Measurements from ENCODE around the gene PODNL1. TPM values are rescaled to one million over a fixed set of nuclear protein-coding genes. Genes with fewer than 3 reads are reported as not detected.
"Not testable (repeated sequence)": the region's sequence is repeated elsewhere in the genome, so short reads cannot be mapped to it uniquely, and the experiment has no call there.

PODNL1 gene
- total RNA-seq, 1 experiment from 2014 or later: 0.53 TPM

DNA sequence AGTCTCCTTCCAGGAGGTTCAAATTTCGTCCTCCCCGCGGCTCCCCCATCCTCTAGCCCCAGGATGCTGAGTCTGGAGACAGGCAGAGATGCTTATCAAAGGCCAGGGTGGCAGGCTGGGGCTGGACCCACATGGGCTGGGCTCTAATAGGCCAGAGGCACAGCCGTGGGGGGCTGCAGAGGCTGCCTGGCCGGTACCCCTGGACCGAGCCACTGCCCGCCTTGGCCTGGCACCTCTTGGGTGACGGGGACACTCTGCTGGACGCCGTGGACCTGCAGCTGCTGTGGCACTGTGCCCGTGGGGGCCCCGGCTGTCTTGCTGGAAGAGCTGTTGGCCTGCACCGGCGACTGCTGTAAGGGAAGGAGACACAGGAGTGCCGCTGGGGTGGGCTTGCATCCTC is 42.1 kb upstream of the PODNL1 start:
- H3K4me3 ChIP-seq: no peak overlapping the region
- no peak for DNase-seq (ENCODE audit: low read depth in 1 of 2, low spot score in 2 of 2)
- no peak overlapping the region for H3K27ac ChIP-seq
- peaks cover 4% of the 10 kb centered on the region; the same call in 1 of the 2 replicates for H3K36me3 ChIP-seq
- no peaks in the 10 kb centered on the region for H3K9me3 ChIP-seq (replicated peaks)
- no peaks in the 10 kb centered on the region for H3K4me1 ChIP-seq (replicated peaks)
- H3K27me3 ChIP-seq (replicated peaks): no peaks in the 10 kb centered on the region

- Histone ChIP-seq H3K4me1 (replicated peaks) (no peaks in the 10 kb centered on the region), H3K27me3 (replicated peaks) (no peaks in the 10 kb centered on the region), H3K27ac (no peak overlapping the region), H3K4me3 (no peak overlapping the region), H3K9me3 (replicated peaks) (no peaks in the 10 kb centered on the region), H3K36me3 (peaks cover 4% of the 10 kb centered on the region; the same call in 1 of the 2 replicates)
- no peak for DNase-seq (ENCODE audit: low read depth in 1 of 2, low spot score in 2 of 2)
Measured at GRCh38 chr19:13979686-13980085, 41.5 kb upstream of the PODNL1 start.

GRCh38 chr19:13979244-13979615 is 41.0 kb upstream of the PODNL1 start:
- no peak overlapping the region for H3K27ac ChIP-seq
- no peak overlapping the region for H3K4me3 ChIP-seq
- no peak for DNase-seq (ENCODE audit: low read depth in 1 of 2, low spot score in 2 of 2)
- no peaks in the 10 kb centered on the region for H3K27me3 ChIP-seq (replicated peaks)
- H3K9me3 ChIP-seq (replicated peaks): no peaks in the 10 kb centered on the region
- peaks cover 4% of the 10 kb centered on the region; the same call in 1 of the 2 replicates for H3K36me3 ChIP-seq
- H3K4me1 ChIP-seq (replicated peaks): no peaks in the 10 kb centered on the region

- DNase-seq (ENCODE audit: low read depth in 1 of 2, low spot score in 2 of 2): no peak
- no peak overlapping the region for H3K4me3 ChIP-seq
Measured at GRCh38 chr19:13978351-13979243, 40.4 kb upstream of the PODNL1 start.

GRCh38 chr19:13977803-13978202 is 39.6 kb upstream of the PODNL1 start:
- no peak for DNase-seq (ENCODE audit: low read depth in 1 of 2, low spot score in 2 of 2)
- no peak overlapping the region for H3K27ac ChIP-seq
- no peaks in the 10 kb centered on the region for H3K9me3 ChIP-seq (replicated peaks)
- H3K36me3 ChIP-seq: peaks cover 2% of the 10 kb centered on the region; the same call in 1 of the 2 replicates
- H3K4me3 ChIP-seq: no peak overlapping the region
- H3K27me3 ChIP-seq (replicated peaks): no peaks in the 10 kb centered on the region
- no peaks in the 10 kb centered on the region for H3K4me1 ChIP-seq (replicated peaks)

More at GRCh38 chr19:13978351-13979243, 40.4 kb upstream of the PODNL1 start:
- Histone ChIP-seq H3K36me3 (peaks cover 4% of the 10 kb centered on the region; the same call in 1 of the 2 replicates), H3K27ac (no peak overlapping the region), H3K9me3 (replicated peaks) (no peaks in the 10 kb centered on the region), H3K4me1 (replicated peaks) (no peaks in the 10 kb centered on the region), H3K27me3 (replicated peaks) (no peaks in the 10 kb centered on the region)

DNA sequence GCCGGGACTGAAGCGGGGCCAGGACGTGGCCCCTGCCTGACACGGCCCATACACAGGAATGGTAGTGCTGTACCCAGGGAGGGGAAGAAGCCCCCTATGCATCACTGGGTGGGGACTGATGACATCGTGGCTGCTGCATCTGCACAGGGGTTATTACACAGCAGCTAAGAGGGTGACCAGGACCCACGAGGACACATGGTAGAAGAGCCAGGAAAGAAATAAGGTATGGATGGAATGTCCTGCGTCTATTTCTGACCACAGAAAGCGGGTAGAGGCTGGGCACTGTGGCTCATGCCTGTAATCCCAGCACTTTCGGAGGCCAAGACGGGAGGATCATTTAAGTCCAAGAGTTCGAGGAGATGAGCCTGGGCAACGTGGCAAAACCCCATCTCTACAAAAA is 38.2 kb upstream of the PODNL1 start:
- DNase-seq (ENCODE audit: low read depth in 1 of 2, low spot score in 2 of 2): no peak
- Histone ChIP-seq H3K4me1 (replicated peaks) (no peaks in the 10 kb centered on the region), H3K4me3 (no peak overlapping the region), H3K27ac (no peak overlapping the region), H3K27me3 (replicated peaks) (no peaks in the 10 kb centered on the region), H3K36me3 (no peaks in the 10 kb centered on the region), H3K9me3 (replicated peaks) (no peaks in the 10 kb centered on the region)

GRCh38 chr19:13975870-13976269 is 37.7 kb upstream of the PODNL1 start:
- DNase-seq (ENCODE audit: low read depth in 1 of 2, low spot score in 2 of 2): no peak
- Histone ChIP-seq H3K4me3 (no peak overlapping the region), H3K9me3 (replicated peaks) (no peaks in the 10 kb centered on the region), H3K27me3 (replicated peaks) (no peaks in the 10 kb centered on the region), H3K4me1 (replicated peaks) (no peaks in the 10 kb centered on the region), H3K27ac (no peak overlapping the region), H3K36me3 (no peaks in the 10 kb centered on the region)

GRCh38 chr19:13974073-13974472 is 35.9 kb upstream of the PODNL1 start:
- no peak for DNase-seq (ENCODE audit: low read depth in 1 of 2, low spot score in 2 of 2)
- Histone ChIP-seq H3K4me1 (replicated peaks) (no peaks in the 10 kb centered on the region), H3K9me3 (replicated peaks) (no peaks in the 10 kb centered on the region), H3K36me3 (peaks cover 7% of the 10 kb centered on the region), H3K27ac (no peak overlapping the region), H3K27me3 (replicated peaks) (no peaks in the 10 kb centered on the region), H3K4me3 (no peak overlapping the region)

- not testable (repeated sequence) for DNase-seq (ENCODE audit: low read depth in 1 of 2, low spot score in 2 of 2); H3K27me3 ChIP-seq (replicated peaks); H3K9me3 ChIP-seq (replicated peaks); H3K27ac ChIP-seq; H3K4me1 ChIP-seq (replicated peaks); H3K4me3 ChIP-seq
- peaks cover 11% of the 10 kb centered on the region for H3K36me3 ChIP-seq
Measured at GRCh38 chr19:13973479-13973878, 35.3 kb upstream of the PODNL1 start.

DNA sequence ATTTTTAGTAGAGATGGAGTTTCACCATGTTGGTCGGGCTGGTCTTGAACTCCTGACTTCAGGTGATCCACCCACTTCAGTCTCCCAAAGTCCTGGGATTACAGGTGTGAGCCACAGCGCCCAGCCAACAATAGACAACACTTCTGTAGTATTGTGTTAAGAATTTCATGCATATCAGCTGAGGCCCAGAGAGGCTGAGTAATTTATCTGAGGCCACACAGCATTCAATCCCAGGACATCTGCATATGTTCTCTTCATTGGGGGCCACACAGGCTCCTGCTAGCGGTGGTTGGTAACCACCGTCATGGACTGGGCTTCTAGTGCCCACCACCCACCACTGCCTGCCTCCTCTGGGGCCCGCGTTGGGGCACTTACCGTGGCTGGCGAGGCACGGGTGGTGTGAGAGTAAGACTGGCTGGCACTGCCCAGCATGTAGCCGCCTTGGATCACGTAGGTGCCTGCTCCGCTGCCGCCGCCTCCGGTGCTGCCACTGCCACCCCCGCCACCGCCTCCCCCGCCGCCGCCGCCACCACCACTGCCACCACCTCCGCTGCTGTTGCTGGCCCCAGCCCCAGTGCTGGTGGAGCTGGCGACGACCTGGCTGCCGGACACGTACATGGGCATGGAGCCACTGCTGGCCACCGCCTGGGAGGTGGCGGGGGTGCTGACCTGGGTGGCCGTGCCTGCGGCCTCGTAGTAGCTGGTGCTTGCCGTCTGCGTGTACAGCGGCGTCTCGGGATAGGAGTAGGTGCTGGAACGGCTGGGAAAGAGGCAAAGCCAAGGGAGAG is 34.3 kb upstream of the PODNL1 start:
- H3K4me1 ChIP-seq (replicated peaks): no peaks in the 10 kb centered on the region
- H3K27ac ChIP-seq: no peak overlapping the region
- no peak overlapping the region for H3K4me3 ChIP-seq
- peaks cover 18% of the 10 kb centered on the region for H3K36me3 ChIP-seq
- H3K9me3 ChIP-seq (replicated peaks): no peaks in the 10 kb centered on the region
- H3K27me3 ChIP-seq (replicated peaks): no peaks in the 10 kb centered on the region
- no peak for DNase-seq (ENCODE audit: low read depth in 1 of 2, low spot score in 2 of 2)

DNA sequence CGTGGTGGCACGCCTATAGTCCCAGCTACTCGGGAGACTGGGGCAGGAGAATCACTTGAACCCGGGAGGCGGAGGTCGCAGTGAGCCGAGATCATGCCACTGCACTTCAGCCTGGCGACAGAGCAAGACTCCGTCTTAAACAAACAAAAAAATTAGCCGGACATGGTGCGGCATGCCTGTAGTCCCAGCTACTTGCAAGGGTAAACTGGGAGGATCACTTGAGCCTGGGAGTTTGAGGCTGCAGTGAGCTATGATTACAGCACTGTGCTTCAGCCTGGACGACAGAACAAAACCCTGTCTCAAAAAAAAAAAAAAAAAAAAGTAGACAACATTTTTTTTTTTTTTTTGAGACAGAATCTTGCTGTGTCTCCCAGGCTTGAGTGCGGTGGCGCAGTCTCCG is 33.7 kb upstream of the PODNL1 start:
- not testable (repeated sequence) for H3K9me3 ChIP-seq (replicated peaks); DNase-seq (ENCODE audit: low read depth in 1 of 2, low spot score in 2 of 2); H3K4me1 ChIP-seq (replicated peaks); H3K4me3 ChIP-seq; H3K27me3 ChIP-seq (replicated peaks); H3K27ac ChIP-seq
- peaks cover 20% of the 10 kb centered on the region for H3K36me3 ChIP-seq

DNA sequence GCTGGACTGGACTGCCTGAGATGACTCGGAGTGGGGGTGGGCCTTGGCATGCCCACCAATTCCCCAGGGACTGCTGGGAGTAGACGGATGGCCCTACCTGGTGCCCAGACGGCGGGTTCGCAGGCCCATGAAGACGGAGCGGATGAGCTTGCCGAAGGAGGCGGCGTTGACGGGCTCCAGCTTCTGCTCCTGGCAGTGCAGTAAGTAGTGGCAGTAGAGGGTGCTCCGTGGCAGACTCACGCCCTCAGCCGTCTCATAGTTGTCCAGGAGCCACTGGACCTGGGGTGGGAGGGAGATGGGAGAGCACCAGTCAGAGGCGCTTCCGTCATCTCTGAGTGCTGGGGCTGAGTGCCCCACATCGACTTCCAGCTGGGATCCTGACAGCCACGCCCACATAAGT is 31.7 kb upstream of the PODNL1 start:
- no peak overlapping the region for H3K4me3 ChIP-seq
- H3K36me3 ChIP-seq: peaks cover 34% of the 10 kb centered on the region
- no peak for DNase-seq (ENCODE audit: low read depth in 1 of 2, low spot score in 2 of 2)
- H3K27me3 ChIP-seq (replicated peaks): no peaks in the 10 kb centered on the region
- peaks cover 9% of the 10 kb centered on the region for H3K4me1 ChIP-seq (replicated peaks)
- no peaks in the 10 kb centered on the region for H3K9me3 ChIP-seq (replicated peaks)
- H3K27ac ChIP-seq: no peak overlapping the region

GRCh38 chr19:13968999-13969398 is 30.8 kb upstream of the PODNL1 start:
- Histone ChIP-seq H3K4me1 (replicated peaks) (peaks cover 16% of the 10 kb centered on the region), H3K4me3 (no peak overlapping the region)
- DNase-seq (ENCODE audit: low read depth in 1 of 2, low spot score in 2 of 2): no peak

GRCh38 chr19:13968383-13968935 is 30.2 kb upstream of the PODNL1 start:
- H3K27ac ChIP-seq: no peak overlapping the region
- H3K4me3 ChIP-seq: no peak overlapping the region
- DNase-seq (ENCODE audit: low read depth in 1 of 2, low spot score in 2 of 2): no peak
- no peaks in the 10 kb centered on the region for H3K27me3 ChIP-seq (replicated peaks)
- H3K9me3 ChIP-seq (replicated peaks): no peaks in the 10 kb centered on the region
- peaks cover 34% of the 10 kb centered on the region for H3K36me3 ChIP-seq
- H3K4me1 ChIP-seq (replicated peaks): peaks cover 16% of the 10 kb centered on the region

More at GRCh38 chr19:13968999-13969398, 30.8 kb upstream of the PODNL1 start:
- no peaks in the 10 kb centered on the region for H3K9me3 ChIP-seq (replicated peaks)
- no peaks in the 10 kb centered on the region for H3K27me3 ChIP-seq (replicated peaks)
- H3K27ac ChIP-seq: no peak overlapping the region
- peaks cover 34% of the 10 kb centered on the region for H3K36me3 ChIP-seq
